ENCODE results near the gene CKAP5. TPM values are rescaled to one million over a fixed set of nuclear protein-coding genes. Genes with fewer than 3 reads are reported as not detected.

Gene CKAP5
- total RNA-seq, 1 experiment from 2014 or later, result 45.8 TPM

DNA sequence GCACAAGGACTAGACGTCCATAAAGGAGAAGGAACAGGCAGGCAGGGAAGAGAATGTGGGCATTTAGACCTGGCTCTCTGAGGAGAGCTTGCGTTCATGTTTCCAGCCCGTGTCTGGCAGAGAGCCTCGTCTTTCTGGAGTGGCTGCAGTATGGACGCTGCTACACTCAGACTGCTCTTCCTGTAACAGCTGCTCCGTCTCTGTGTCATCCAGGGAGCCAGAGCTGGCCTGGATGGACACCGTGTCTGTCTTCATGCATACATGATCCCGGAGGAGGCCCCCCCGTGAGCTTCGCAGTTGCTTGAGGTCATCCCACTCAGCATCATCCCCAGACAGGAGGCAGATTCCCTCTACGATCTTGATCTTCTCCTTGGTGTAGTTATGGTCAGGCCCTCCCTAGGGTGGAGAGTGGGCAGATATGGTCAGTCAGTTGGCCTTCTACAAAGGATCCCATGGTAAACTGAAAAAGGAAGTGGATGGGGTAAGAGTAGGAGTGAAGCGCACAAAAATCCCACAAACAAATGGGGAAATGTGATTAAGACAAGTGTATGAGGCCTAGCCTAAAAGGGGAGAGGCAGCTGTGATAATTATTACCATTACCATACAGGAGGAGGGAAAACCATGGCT, 13.0 kb upstream of the CKAP5 start:
- in situ Hi-C loops (cut with HindIII; ENCODE audit: low pct_unique_long_range_greater_than_20kb, low sequenced_read_pairs), result no loop called here
- DNase-seq (ENCODE audit: low read depth, low spot score), result no peak

DNA sequence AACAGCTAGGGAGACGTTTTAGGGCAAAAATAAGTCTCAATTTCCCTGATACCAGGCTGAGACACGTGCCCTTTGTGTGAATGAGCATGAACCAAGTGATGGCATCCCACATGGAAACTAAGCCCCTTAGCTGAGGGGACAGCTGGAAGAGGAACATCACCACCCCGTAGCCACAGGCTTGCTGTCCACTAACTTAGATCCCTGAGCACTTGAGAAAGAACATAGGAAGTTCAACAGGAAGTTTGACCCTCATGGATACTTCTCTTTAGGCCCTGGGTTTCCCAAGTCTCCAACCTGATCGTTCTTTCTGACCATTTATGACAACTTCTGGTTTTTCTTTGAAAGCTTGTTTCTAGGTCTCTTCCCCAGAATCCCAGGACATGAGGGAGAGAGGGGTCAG, 11.6 kb upstream of the CKAP5 start:
- no peak for DNase-seq (ENCODE audit: low read depth, low spot score)

DNA sequence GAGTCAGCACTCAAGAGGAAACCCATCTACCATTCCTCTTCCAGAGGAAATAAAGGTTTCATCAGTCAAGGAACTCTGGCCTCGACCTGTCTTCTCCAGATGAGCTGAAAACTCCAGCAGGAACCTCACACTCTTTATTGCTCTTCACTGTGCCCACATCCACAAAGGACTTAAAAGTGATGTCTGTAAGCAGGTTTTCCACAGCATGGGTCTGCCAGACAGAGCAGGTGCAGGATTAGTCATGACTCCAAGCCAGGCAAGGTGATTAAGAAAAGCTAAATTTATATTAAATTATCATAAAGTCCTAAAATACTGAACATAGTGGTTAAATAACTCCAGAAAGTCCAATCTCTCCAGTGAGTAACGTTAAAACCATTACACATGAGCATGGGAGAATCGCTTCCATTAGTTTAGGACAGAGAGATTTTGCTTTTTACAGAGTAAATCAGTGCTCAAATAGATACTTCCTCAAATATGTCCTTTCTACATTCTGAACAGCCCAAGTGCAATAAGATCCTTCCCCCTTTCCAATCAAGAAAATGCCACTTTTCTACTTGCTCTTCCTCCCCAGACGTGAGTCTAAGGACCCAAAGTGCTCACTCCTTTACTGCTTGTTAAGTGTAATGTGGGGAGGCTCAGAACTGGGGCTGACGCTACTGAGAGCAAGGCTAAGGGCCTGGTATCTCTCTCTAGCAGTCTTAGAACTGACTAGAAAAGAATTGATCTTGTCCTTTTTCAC, 10.7 kb upstream of the CKAP5 start:
- in situ Hi-C loops (cut with HindIII; ENCODE audit: low pct_unique_long_range_greater_than_20kb, low sequenced_read_pairs), result no loop called here
- no peak for DNase-seq (ENCODE audit: low read depth, low spot score)

More for the DNA sequence above, 11.6 kb upstream of the CKAP5 start:
- in situ Hi-C loops (cut with HindIII; ENCODE audit: low pct_unique_long_range_greater_than_20kb, low sequenced_read_pairs), result no loop called here

DNA sequence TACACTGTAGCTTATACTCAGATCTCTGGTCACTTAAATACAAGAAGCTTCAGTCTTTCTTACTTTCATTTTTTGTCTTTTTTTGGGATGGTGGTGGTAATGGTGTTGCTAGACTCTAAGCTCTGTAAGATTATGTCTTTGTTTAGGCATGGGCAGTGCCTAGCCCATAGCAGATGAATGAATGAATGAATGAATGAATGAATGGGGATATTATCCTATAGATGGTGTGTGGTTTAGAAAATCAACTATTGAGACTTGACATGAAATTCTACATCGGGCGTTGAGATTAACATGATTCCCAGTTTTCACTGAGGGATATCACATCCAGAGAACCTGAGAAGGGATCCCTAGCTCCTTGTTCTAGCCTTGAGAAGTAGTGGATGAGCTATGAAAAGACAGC, 9.8 kb upstream of the CKAP5 start:
- DNase-seq (ENCODE audit: low read depth, low spot score), result no peak
- in situ Hi-C loops (cut with HindIII; ENCODE audit: low pct_unique_long_range_greater_than_20kb, low sequenced_read_pairs), result no loop called here

DNA sequence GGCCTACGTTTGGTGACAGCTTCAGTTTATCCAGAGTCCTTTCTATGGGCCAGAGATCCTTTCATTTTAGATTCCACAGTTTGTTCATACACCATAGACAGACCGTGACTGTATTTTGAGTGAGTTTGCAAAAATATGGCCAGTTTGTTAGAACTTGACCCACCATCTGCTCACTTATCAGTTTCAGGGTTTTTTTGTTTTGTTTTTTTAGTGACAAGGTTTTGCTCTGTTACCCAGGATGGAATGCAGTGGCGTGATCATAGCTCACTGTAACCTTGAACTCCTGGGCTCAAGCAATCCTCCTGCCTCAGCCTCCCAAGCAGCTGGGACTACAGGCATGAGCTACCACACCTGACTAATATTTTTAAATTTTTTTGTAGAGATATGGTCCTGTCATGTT, 9.1 kb upstream of the CKAP5 start:
- in situ Hi-C loops (cut with HindIII; ENCODE audit: low pct_unique_long_range_greater_than_20kb, low sequenced_read_pairs), result no loop called here
- DNase-seq (ENCODE audit: low read depth, low spot score), result no peak

DNA sequence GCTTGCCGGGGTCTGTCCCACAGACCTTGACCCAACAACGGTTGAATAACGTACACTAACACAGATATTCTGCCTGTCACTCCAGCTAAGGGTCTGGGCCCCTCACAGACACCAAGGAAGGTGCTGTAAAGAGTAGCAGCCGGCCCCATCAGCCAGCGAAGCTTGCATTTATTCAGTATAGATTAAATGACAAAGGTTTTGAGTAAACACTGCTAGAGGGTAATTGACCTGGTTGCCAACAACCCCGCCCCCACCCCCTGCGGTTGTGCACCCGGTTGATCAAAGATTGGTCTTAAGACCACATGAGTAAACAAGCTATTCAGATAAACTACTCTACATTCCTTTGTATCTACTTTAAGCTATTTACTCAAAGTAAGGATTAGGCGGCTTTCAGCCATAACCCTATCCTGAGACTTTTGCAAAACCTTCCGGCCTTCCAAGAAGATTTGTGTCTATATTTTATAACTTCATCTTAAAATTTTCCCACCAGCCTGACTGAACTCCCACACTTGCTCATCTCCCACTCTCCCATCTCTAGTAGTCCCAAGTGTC, 4.8 kb upstream of the CKAP5 start:
- DNase-seq (ENCODE audit: low read depth, low spot score), result no peak
- in situ Hi-C loops (cut with HindIII; ENCODE audit: low pct_unique_long_range_greater_than_20kb, low sequenced_read_pairs), result no loop called here

DNA sequence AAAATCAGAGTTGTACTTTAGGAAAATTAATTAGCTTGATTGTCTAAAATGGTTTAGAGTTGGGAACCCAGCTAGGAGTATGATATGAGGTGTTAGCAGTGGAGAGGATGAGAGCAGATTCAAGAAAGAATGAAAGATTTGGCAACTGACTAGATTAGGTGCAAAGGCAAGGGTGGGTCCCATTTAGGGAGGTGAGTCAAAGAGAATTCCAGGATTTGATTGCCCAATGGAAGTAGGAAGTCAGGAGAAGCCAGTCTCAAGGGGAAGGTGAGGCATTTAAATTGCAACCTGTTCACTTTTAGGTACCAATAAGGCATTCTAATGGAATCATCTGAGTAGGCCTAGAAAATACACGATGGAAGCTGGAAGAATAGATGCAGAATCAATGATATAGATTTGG, 3.6 kb upstream of the CKAP5 start:
- no peak for DNase-seq (ENCODE audit: low read depth, low spot score)
- in situ Hi-C loops (cut with HindIII; ENCODE audit: low pct_unique_long_range_greater_than_20kb, low sequenced_read_pairs), result no loop called here

DNA sequence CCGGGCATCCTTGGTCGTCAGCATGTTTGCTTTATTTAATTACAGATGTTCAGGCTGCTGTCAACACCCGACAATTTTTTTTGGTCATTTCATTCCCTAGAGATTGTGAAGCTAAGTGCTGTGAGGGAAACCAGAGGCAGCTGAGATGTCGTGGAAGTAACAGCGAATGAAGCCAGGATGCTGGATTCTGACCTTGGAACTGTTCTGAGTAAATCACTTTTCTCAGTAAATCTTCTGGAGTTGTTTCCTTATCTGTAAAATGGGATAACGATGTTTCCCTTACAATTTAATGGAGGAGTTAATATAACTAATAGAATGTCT, 390 bp upstream of the CKAP5 start:
- in situ Hi-C loops (cut with HindIII; ENCODE audit: low pct_unique_long_range_greater_than_20kb, low sequenced_read_pairs), result no loop called here

DNA sequence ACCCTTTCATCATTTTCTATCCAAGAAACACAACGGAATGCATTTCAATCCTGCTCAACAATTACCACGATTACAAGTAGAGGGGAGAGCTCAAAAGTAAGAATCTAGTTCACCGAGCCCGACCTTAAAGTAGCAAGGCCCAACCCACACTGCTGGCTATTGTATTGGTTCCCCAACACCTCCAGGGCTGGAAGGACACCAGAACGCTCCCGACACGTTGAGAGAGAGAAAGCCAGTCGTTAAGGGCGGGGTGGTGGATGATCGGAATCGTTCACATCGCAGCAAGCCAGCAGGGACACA, 690 bp downstream of the CKAP5 start:
- in situ Hi-C loops (cut with HindIII; ENCODE audit: low pct_unique_long_range_greater_than_20kb, low sequenced_read_pairs), result no loop called here
- DNase-seq (ENCODE audit: low read depth, low spot score), result no peak

More for the DNA sequence above, 390 bp upstream of the CKAP5 start:
- no peak for DNase-seq (ENCODE audit: low read depth, low spot score)

DNA sequence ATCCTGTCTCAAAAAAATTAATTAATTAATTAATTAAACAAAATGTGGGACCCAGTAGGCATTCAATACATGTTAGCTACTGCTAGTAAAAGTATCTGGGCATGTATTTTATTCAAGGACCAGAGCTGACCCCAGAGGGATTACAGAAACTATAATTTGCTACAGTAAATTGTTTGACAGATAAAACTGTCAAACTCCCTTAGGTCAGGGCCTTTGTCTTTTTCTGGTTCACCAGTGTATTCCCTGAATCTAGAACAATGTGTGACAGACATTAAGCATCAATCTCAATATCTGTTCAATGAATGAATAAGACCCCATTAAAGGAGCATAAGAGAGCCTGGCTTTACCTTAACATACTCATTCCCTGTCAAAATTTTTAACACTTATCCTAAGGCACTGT, 6.0 kb downstream of the CKAP5 start:
- in situ Hi-C loops (cut with HindIII; ENCODE audit: low pct_unique_long_range_greater_than_20kb, low sequenced_read_pairs), result no loop called here
- no peak for DNase-seq (ENCODE audit: low read depth, low spot score)

DNA sequence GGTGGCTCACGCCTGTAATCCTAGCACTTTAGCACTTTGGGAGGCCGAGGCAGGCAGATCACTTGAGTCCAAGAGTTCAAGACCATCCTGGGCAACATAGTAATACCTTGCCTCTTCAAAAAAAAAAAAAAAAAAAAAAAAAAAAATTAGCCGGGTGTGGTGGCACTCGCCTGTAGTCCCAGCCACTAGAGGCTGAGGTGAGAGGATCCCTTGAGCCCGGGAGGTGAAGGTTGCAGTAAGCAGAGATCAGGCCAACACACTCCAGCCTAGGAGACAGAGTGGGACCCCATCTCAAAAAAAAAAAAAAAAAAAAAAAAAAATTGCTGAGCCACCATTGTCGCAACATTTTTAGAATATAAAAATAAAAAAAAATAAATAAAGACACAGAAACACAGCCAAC, 7.6 kb downstream of the CKAP5 start:
- DNase-seq (ENCODE audit: low read depth, low spot score), result no peak
- in situ Hi-C loops (cut with HindIII; ENCODE audit: low pct_unique_long_range_greater_than_20kb, low sequenced_read_pairs), result no loop called here

DNA sequence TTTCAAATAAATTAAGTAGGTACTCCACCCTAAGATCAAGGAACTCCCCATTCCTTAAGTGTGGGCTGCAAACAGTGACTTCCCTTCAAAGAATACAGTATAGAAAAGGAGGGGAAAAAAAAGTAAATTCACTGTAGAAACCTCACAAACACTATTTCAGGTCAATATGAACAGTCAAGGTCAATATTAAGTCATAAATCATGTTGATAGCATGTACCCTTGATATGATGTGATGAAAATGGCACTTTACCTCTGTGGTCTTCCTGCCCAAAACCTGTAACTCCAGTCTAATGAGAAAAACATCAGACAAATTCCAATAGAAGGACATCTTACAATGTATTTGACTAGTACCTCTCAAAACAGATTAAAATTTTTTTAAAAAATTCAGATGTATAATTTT, 8.2 kb downstream of the CKAP5 start:
- in situ Hi-C loops (cut with HindIII; ENCODE audit: low pct_unique_long_range_greater_than_20kb, low sequenced_read_pairs), result no loop called here
- no peak for DNase-seq (ENCODE audit: low read depth, low spot score)

DNA sequence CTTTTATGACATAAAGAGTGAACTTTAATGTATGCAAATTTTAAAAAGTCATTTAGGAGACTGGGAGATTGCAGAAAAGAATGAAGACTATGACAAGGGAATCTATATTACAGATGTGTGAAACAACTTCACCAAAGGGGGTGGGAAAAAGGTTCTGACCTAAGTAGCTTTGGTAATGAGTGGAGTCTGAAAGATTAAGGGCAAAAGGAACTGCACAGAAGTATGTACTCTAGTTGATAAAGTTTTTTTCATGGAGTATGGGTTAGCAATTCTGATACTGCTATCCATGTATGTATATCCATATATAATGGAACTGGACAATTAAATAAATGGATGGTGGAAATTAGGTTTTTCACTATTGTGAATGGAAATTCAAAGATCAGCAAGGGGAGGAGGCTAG, 9.2 kb downstream of the CKAP5 start:
- in situ Hi-C loops (cut with HindIII; ENCODE audit: low pct_unique_long_range_greater_than_20kb, low sequenced_read_pairs), result no loop called here
- DNase-seq (ENCODE audit: low read depth, low spot score), result no peak

DNA sequence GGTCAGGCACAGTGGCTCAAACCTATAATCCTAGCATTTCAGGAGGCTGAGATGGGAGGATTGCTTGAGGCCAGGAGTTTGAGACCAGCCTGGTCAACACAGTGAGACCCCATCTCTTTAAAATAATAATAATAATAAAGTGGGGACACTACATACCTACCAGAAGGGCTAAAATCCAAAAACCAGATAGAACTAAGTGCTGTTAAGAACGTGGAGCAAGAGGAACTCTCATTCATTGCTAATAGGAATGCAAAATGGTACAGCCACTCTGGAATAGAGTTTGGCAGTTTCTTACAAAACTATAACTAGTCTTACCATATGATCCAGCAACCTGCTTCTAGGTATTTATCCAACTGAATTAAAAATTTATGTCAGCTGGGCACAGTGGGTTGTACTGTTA, 9.6 kb downstream of the CKAP5 start:
- in situ Hi-C loops (cut with HindIII; ENCODE audit: low pct_unique_long_range_greater_than_20kb, low sequenced_read_pairs), result no loop called here
- no peak for DNase-seq (ENCODE audit: low read depth, low spot score)

DNA sequence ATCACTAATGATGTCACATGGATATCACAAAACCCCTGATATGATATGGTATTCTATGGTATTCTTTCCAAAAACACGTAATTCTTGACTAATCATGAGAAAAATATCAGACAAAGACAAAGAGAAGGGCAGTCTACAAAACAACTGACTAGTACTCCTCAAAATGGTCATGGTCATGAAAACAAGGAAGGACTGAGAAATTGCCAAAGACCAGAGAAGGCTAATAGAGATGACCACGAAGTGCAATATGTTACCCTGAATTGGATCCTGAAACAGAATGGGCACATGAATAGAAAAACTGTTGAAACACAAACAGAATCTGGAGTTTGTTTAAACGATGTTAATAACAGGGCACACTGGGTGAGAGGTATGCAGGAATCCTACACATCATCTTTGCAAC, 10.2 kb downstream of the CKAP5 start:
- in situ Hi-C loops (cut with HindIII; ENCODE audit: low pct_unique_long_range_greater_than_20kb, low sequenced_read_pairs), result no loop called here
- no peak for DNase-seq (ENCODE audit: low read depth, low spot score)

DNA sequence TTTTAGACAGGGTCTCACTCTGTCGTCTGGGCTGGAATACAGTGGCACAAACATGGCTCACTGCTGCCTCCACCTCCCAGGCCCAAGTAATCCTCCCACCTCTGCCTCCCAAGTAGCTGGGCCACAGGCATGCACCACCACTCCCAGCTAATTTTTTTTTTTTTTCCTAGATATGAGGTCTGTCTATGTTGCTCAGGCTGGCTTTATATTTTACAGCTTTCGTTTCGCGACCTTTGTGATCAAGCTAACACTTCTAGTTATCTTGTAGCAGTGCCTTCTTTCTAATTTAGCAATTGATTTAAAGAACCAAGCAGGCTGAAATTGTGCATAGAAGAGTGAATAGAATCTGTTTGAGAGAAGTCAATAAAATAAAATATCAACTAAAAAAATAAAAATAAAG, 11.3 kb downstream of the CKAP5 start:
- in situ Hi-C loops (cut with HindIII; ENCODE audit: low pct_unique_long_range_greater_than_20kb, low sequenced_read_pairs), result no loop called here
- DNase-seq (ENCODE audit: low read depth, low spot score), result no peak

DNA sequence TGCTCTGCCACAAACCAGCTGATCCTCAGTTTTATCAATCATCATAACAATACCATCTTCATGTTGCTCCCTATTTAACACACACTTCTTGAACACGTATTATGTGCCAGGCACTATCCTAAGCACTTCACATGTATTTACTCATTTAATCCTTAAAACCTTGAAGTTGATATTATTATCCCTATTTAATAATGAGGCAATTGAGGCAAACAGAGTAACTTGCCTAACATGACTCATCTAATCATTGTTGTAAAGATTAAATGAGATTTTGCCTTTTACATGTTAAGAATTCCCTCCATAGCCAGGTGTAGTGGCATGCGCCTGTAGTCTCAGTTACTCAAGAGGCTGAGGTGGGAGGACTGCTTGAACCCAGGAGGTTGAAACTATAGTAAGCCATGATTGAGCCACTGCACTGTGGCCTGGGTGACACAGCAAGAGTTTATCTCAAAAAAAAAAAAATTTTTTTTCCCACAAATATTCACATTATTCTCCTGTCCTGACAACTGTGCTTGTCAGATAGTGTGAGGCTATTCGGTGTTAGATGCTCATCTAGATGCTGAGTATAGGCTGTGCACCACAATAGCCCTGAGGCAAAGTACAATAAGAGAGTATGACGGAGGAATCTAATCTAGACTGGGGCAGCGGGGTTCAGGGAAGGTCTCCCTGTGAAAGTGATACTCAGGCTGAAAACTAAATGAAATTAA, 13.4 kb downstream of the CKAP5 start:
- in situ Hi-C loops (cut with HindIII; ENCODE audit: low pct_unique_long_range_greater_than_20kb, low sequenced_read_pairs), result no loop called here
- no peak for DNase-seq (ENCODE audit: low read depth, low spot score)

DNA sequence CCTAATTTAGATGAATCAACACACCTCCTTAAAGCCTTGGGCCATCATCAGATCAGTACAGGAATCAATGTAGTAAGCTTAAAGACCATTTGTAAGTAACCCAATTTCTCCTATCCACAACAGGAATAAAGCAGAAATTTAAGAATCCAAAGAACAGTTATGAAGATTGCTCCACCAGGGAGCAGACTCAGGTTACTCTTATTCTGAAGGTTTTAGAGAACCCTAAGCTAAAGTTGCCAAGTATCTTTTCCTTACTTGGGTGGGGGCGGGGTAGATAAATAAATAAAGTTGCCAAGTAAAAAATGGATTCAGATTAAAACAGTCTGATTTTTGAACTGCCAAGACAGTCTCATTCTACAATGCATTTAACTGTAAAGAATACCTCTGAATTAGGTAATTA, 18.1 kb downstream of the CKAP5 start:
- DNase-seq (ENCODE audit: low read depth, low spot score), result no peak
- in situ Hi-C loops (cut with HindIII; ENCODE audit: low pct_unique_long_range_greater_than_20kb, low sequenced_read_pairs), result no loop called here
